ENCODE data around the gene FAM227B.

The FAM227B gene

DNA sequence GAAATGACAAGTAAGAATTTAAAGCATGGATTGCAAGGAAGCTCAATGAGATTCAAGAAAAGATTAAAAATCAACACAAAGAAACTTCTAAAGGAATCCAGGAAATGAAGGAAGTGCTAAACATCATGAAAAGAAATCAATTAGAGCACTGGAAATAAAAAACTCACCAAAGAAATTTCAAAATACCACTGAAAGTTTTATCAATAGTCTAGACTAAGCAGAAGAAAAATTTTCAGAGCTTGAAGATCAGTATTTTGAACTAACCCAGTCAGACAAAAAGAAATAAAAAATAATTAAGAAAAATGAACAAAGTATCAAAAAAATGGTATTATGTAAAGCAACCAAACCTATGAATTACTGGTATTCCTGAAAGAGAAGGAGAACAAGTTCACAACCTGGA is 60.6 kb downstream of the FAM227B start:
- TF ChIP-seq GATA2 (IDR thresholded peaks at IDR 0.05; ENCODE audit: low read depth, low read length) (no peak), GATA3 (IDR thresholded peaks at IDR 0.05; ENCODE audit: low read depth, low read length) (no peak)

DNA sequence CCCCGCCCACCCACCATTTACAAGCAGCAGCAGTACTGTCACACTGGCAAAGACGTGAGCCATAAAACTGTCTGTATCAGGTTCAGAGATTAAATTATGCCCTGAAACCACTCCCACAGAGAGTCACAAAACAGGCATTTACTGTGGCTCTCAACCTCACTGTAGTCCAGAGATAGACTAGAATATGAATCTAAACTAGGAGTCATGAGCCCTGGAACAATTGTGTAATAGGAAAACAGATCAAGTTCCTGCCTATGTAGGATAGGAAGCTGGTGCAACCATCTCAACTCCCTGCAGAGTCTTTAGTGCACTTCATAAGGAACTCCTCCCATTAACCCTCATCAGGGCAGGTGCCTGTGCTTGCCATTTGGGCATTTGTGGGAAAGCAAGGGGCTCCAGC is 61.7 kb downstream of the FAM227B start:
- TF ChIP-seq GATA2 (IDR thresholded peaks at IDR 0.05; ENCODE audit: low read depth, low read length) (no peak), GATA3 (IDR thresholded peaks at IDR 0.05; ENCODE audit: low read depth, low read length) (no peak)

DNA sequence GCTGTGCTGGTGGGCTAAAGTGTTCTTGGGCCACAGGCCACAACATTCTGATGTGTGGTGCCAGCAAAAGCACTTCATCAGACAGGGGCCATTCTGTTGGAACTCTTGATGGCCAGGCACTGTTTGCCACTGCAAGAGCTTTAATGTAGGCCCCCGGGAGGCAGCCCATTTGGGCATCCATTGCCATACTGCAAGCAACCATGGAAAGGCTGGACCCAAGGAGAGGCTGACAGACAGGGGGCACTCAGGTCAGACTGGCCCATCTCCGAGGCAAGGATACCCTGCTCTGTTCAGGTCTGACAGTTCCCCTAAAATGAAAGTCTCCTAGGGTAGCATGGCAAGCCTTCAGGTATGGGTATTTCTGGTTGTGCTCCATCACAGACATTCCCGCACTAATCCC is 64.2 kb downstream of the FAM227B start:
- no peak for TF ChIP-seq GATA3 (IDR thresholded peaks at IDR 0.05; ENCODE audit: low read depth, low read length)
- TF ChIP-seq GATA2 (IDR thresholded peaks at IDR 0.05; ENCODE audit: low read depth, low read length): no peak

- TF ChIP-seq GATA3 (IDR thresholded peaks at IDR 0.05; ENCODE audit: low read depth, low read length): no peak
- no peak for TF ChIP-seq GATA2 (IDR thresholded peaks at IDR 0.05; ENCODE audit: low read depth, low read length)
Observed at GRCh38 chr15:49538520-49538919, 82.1 kb downstream of the FAM227B start.

DNA sequence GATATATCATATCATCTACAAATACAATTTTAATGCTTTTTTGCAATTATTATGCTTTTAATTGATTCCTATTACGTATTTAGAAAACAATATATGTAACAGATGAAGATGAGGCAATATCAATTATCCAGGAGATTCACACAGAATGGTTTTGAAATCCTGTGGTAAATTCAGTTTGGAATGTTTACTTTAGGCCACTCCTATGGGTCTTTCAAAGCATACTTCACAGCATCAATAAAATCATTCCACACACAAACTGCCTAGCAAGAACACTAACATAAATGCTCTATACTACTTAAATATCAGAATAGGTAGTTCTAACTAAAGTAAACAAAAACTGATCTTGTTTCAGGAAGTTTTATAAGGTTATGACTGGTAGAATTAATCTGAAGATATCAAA is 90.5 kb downstream of the FAM227B start:
- TF ChIP-seq GATA3 (IDR thresholded peaks at IDR 0.05; ENCODE audit: low read depth, low read length): no peak
- TF ChIP-seq GATA2 (IDR thresholded peaks at IDR 0.05; ENCODE audit: low read depth, low read length): no peak

DNA sequence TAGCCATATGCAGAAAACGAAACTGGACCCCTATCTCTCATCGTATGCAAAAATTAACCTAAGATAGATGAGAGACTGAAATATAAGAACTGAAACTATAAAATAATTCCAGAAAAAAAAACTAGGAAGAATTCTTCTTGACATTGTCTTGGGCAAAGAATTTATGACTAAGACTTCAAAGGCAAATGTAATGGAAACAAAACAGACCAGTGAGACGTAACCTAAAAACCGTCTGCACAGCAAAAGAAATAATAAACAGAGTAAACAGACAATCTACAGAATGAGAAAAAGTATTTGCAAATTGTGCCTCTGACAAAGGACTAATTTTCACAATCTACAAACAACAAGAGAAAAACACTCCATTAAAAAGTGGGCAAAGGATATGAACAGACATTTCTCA is 92.3 kb downstream of the FAM227B start:
- no peak for TF ChIP-seq GATA2 (IDR thresholded peaks at IDR 0.05; ENCODE audit: low read depth, low read length)
- TF ChIP-seq GATA3 (IDR thresholded peaks at IDR 0.05; ENCODE audit: low read depth, low read length): no peak

DNA sequence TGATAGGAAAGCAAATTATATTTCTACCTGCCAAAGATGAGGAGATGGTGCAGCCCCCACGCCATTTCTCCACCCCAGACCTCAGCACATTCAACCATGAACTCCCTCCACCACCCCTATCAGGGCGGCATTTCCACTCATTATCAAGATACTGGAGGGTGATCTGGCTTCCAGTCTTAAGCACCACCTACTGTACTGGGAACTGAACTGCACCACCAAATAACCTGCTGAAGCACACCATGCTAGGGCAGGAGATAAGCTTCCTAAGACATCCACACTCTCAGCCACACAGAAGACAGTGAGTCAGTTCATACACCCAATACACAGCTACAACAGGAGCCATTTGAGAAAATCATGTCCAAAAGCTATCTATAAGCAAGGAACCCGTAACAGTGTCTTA is 98.8 kb downstream of the FAM227B start:
- TF ChIP-seq GATA3 (IDR thresholded peaks at IDR 0.05; ENCODE audit: low read depth, low read length): no peak
- no peak for TF ChIP-seq GATA2 (IDR thresholded peaks at IDR 0.05; ENCODE audit: low read depth, low read length)

DNA sequence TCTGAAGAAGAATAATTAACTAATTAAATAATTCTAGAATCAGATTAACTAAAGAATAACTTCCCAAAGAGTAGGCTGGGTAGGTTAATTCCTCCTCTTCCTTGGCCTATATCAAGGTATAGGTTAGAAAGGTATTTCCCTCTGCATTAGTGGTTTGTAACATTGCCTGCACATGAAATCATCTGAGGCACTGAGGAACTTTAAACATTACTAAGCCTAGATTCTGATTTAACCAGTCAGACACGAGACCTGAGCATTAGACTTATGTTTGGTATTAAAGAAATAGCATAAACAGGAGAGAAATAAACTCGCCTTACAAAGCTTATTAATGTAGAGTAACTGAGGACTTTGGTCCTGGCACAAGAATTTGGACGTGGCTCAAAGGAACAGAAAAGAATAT is 113.4 kb downstream of the FAM227B start:
- TF ChIP-seq GATA3 (IDR thresholded peaks at IDR 0.05; ENCODE audit: low read depth, low read length) (no peak), GATA2 (IDR thresholded peaks at IDR 0.05; ENCODE audit: low read depth, low read length) (no peak)

DNA sequence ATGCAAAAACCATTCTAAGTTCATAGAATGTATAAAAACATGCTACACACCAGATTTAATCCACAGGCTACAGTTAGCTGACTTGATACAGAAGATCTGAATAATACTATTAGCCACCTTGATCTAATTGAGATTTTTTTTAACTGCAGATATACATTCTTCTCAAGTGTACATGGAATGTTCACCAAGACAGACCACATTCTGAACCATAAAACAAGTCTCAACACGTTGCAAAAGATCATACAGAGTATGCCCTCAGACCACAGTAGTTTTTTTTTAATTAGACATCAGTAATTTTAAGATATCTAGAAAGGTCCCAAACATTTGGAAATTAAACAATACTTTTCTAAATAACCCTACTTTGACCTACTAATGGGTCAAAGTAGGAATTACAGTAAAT is 114.3 kb downstream of the FAM227B start:
- TF ChIP-seq GATA3 (IDR thresholded peaks at IDR 0.05; ENCODE audit: low read depth, low read length) (no peak), GATA2 (IDR thresholded peaks at IDR 0.05; ENCODE audit: low read depth, low read length) (no peak)

GRCh38 chr15:49501586-49501985 is 119.0 kb downstream of the FAM227B start:
- TF ChIP-seq GATA2 (IDR thresholded peaks at IDR 0.05; ENCODE audit: low read depth, low read length): no peak
- TF ChIP-seq GATA3 (IDR thresholded peaks at IDR 0.05; ENCODE audit: low read depth, low read length): no peak

GRCh38 chr15:49495993-49496753 is 124.4 kb downstream of the FAM227B start:
- TF ChIP-seq GATA3 (IDR thresholded peaks at IDR 0.05; ENCODE audit: low read depth, low read length) (no peak), GATA2 (IDR thresholded peaks at IDR 0.05; ENCODE audit: low read depth, low read length) (no peak)

DNA sequence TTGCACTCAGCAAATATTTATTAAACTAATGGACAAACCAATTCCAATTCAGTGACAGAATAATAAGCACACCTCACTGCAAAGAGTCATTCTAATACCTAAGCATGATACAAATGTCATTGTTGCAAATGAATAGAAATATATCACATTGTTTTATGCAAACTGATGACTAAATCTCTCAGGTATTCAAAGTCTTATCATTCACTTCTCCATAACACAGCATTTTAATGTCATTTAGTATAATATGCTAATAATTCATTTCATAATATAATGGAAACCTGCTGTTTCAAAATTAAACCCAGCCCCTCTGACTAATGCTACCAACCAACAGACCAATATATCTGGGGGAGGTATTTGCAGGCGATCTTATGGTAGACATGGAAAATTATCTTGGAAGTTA is 125.8 kb downstream of the FAM227B start:
- TF ChIP-seq GATA2 (IDR thresholded peaks at IDR 0.05; ENCODE audit: low read depth, low read length): no peak
- TF ChIP-seq GATA3 (IDR thresholded peaks at IDR 0.05; ENCODE audit: low read depth, low read length): no peak

DNA sequence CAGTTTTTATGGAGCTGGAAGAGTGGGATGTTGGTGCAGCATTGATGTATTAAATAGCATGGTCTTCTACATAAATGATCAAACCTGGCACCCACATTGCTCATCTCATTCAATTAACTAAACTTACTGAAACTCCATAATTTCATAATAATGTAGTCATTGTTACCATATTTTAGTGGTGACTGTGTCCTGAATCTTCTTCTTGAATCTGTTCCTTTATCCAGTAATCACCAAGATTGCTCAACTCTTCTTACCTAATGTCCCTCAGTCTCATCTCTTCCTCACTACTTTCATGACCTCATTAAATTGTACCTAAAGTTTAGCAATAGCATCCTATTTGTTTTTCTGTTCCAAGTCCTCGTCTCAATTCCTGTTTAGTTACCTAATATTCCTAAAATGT is 127.8 kb downstream of the FAM227B start:
- TF ChIP-seq GATA3 (IDR thresholded peaks at IDR 0.05; ENCODE audit: low read depth, low read length) (no peak), GATA2 (IDR thresholded peaks at IDR 0.05; ENCODE audit: low read depth, low read length) (no peak)

DNA sequence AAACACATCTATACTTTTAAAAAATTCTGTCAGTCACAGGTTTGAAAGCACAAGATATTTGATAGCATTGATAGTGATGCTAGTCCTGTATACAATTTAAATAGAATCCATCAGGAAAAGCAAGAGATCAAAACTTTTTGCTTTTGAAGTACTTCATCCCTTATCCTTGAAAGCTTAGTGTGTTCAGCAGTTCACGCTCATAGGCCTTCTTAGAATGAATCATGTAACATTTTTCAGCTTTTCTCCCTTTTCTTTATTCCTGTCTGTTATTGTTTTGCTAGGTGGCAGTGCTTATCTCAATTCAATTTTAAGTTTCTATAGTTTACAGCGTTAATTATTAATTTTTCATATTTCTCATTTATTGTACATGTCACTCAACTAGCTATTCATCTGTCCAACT is 128.5 kb downstream of the FAM227B start:
- TF ChIP-seq GATA2 (IDR thresholded peaks at IDR 0.05; ENCODE audit: low read depth, low read length): no peak
- no peak for TF ChIP-seq GATA3 (IDR thresholded peaks at IDR 0.05; ENCODE audit: low read depth, low read length)

GRCh38 chr15:49490966-49491365 is 129.7 kb downstream of the FAM227B start:
- TF ChIP-seq GATA2 (IDR thresholded peaks at IDR 0.05; ENCODE audit: low read depth, low read length) (no peak), GATA3 (IDR thresholded peaks at IDR 0.05; ENCODE audit: low read depth, low read length) (no peak)

- TF ChIP-seq GATA2 (IDR thresholded peaks at IDR 0.05; ENCODE audit: low read depth, low read length) (no peak), GATA3 (IDR thresholded peaks at IDR 0.05; ENCODE audit: low read depth, low read length) (no peak)
Observed at GRCh38 chr15:49473031-49473430, 147.6 kb downstream of the FAM227B start.

Data from SH-SY5Y (cell line).